ENCODE results near the gene MRPL48. TPM values are rescaled to one million over a fixed set of nuclear protein-coding genes. Genes with fewer than 3 reads are reported as not detected.

Gene MRPL48
- total RNA-seq, 1 donor from 2014 or later: 19.8 TPM

DNA sequence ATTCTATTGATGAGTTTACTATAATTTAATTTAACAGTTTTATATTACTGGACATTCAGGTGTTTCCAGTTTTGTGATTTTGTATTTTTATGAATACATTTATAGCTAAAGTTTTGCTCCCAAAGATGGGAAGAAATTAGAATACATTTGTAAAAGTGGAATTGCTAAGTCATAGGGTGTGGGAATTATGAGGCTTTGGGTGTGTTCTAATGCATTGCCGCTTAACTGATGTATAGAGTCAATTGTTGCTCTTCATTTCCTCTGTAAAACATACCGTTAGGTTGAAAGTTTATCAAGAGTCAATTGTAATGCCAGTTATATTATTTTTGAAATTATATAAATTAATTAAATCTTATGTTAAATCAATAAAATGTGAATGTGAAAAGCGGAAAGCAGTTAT is 105.4 kb downstream of the MRPL48 start:
- no peak for DNase-seq

GRCh38 chr11:73894725-73895335 is 107.2 kb downstream of the MRPL48 start:
- no peak for DNase-seq

- no peak for DNase-seq
These were observed 114.6 kb downstream of the MRPL48 start for GRCh38 chr11:73902303-73902702.

GRCh38 chr11:73907191-73907590 is 119.5 kb downstream of the MRPL48 start:
- DNase-seq: no peak

GRCh38 chr11:73912026-73912425 is 124.4 kb downstream of the MRPL48 start:
- no peak for DNase-seq

GRCh38 chr11:73913472-73913871 is 125.8 kb downstream of the MRPL48 start:
- DNase-seq: no peak

GRCh38 chr11:73914284-73914683 is 126.6 kb downstream of the MRPL48 start:
- no peak for DNase-seq

Other genes with a start within 250 kb of the MRPL48 start
- gene FAM168A, start 189.8 kb upstream of the MRPL48 start, total RNA-seq: 28.8 TPM
- gene PLEKHB1, start 141.3 kb upstream of the MRPL48 start, total RNA-seq: 4.5 TPM
- 158 TPM for gene RAB6A, start 26.8 kb upstream of the MRPL48 start, total RNA-seq
- gene COA4, start 89.0 kb downstream of the MRPL48 start, total RNA-seq: 45.6 TPM
- gene PAAF1, start 89.1 kb downstream of the MRPL48 start, total RNA-seq: 20.1 TPM
- gene DNAJB13, start 163.2 kb downstream of the MRPL48 start, total RNA-seq: not detected
- 73.2 TPM for gene UCP2, start 195.0 kb downstream of the MRPL48 start, total RNA-seq
- 1.4 TPM for gene UCP3, start 221.2 kb downstream of the MRPL48 start, total RNA-seq

Data from tongue (tissue), 2 donors.